Measurements from ENCODE around the gene SCIMP.
"Not testable (repeated sequence)": the region's sequence is repeated elsewhere in the genome, so short reads cannot be mapped to it uniquely, and the experiment has no call there.

The SCIMP gene

DNA sequence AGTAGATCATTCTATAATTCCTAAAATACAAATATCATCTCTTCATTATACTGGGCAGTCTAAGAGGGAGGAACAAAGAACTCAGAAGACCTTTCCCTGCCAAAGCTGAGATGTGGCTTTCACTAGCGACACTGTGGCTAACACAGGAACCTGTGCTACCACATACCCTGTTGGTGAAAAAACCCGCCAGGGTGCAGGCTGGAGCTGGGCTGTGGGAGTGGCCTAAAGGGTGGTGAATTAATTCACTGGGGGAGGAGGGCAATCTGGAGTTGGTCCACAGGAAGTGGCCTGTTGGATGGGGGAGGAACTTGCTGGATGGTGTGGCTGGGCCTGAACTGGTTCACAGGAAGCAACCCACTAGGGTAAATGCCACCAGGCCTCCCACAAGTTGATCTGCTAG, 50.4 kb downstream of the SCIMP start:
- no peak for DNase-seq (ENCODE audit: low spot score)

DNA sequence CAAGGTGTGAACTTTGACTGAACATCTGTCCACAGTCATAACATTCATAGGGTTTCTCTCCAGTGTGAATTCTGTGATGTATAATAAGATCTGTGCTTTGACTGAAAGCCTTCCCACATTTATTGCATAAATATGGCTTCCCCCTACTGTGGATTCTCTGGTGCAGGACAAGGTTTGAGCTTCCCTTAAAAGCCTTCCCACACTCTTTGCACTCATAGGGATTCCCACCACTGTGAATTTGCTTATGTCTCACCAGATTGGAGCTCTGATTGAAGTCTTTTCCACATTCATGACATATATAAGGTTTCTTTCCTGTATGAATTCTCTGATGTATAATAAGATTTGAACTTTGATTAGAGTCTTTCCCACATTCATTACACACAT, 51.3 kb downstream of the SCIMP start:
- no peak for DNase-seq (ENCODE audit: low spot score)

DNA sequence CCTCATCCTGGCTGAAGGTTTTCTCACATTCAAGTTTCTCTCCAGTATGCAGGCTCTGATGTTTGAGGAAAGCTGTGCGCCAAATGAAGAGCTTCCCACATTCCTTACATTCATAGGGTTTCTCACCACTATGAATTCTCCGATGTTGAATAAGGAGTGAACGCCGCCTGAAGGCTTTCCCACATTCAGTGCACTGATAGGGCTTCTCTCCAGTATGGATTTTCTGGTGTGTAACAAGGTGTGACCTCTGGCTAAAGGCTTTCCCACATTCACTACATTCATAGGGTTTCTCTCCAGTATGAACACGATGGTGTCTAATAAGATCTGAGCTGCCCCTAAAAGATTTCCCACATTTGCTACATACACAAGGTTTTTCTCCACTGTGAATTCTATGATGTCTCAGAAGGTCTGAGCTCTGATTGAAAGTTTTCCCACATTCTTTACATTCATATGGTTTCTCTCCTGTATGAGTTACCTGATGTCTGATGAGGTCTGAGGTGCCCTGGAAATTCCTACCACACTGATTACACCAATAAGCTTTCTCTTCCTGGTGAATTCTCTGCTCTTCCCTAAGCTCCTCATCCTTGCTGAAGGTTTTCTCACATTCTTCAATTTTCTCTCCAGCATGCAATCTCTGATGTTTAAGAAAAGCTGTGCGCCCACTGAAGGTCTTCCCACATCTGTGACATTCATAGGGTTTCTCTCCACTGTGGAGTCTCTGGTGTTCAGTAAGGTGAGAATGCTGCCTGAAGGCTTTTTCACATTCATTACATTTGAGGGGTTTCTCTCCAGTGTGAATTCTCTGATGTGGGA, 51.9 kb downstream of the SCIMP start:
- DNase-seq (ENCODE audit: low spot score): no peak

DNA sequence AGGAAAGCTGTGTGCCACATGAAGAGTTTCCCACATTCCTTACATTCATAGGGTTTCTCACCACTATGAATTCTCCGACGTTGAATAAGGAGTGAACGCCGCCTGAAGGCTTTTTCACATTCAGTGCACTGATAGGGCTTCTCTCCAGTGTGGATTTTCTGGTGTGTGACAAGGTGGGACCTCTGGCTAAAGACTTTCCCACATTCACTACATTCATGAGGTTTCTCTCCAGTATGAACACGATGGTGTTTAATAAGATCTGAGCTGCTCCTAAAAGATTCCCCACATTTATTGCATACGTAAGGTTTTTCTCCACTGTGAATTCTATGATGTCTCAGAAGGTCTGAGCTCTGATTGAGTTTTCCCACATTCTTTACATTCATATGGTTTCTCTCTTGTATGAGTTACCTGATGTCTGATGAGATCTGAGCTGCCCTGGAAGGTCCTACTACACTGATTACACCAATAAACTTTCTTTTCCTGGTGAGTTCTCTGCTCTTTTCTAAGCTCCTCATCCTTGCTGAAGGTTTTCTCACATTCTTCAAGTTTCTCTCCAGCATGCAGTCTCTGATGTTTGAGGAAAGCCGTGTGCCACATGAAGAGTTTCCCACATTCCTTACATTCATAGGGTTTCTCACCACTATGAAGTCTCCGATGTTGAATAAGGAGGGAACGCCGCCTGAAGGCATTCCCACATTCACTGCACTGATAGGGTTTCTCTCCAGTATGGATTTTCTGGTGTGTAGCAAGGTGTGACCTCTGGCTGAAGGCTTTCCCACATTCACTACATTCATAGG, 53.0 kb downstream of the SCIMP start:
- DNase-seq (ENCODE audit: low spot score): no peak

DNA sequence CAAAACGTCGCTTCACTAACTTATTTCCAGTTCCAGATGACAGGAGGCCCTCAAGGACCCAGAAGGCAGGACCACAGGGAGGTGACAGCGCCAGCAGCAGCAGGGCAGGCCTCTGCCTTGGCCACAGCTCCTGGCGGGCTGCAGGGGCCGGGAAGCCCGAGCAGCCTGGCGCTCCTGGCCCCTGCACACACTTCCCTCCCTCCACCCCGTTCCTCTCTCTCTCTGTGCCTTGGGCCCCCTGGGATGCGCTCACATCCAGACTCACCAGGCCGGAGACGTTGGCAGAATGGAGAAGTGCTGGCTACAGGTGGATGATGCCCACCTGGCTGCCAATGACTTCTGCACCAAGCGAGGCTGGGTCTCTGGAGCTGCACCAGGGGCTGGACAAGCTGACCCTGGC, 55.7 kb downstream of the SCIMP start:
- DNase-seq (ENCODE audit: low spot score): no peak

DNA sequence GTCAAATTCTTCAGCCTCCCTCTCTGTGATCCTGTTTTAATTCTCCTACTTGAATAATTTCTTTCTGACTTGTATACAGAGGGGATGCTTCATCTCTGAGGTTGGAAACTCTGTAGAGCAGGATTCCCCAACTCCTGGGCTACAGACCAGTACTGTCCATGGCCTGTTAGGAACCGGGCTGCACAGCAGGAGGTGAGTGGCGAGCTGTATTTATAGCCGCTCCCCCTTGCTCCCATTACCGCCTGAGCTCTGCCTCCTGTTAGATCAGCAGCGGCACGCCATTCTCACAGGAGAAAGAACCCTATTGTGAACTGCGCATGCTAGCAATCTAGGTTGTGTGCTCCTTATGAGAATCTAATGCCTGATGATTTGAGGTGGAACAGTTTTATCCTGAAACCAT, 59.6 kb downstream of the SCIMP start:
- DNase-seq (ENCODE audit: low spot score): not testable (repeated sequence)

DNA sequence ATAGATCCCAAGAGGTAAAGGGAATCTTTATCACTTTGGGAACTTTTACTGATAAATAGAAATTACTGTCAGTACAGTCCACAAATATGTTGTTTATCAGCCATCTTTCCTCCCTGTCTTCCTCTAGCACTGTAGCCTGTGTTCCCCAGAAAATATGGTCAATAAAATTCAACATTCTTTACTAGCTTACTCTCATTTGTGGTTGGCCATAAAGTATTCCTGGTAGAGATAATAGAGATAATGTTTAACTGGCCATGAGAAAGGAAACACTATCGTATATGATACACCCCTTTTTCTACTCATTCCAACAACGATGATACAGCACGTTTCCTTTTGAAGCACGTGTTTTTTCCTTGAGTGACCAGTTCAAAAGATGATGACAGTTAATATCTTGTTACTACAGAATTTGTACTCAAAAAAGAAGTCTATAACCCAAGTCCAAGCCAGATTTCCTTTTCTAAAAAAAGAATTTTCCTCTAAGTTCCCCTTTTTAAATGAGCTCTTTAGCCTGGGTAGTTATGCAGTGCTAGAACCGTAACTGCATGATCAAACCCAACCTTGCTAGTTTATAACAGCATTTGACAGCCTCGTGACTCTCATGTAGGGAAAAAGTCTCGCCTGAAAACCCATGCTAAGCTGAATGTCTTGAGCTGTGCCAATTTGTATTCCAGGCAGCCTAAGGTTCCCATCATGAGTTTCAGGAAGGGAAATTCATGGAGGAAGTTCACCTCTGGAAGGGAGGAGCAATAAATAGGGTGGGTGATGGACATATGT, 68.7 kb downstream of the SCIMP start:
- DNase-seq (ENCODE audit: low spot score): peak; percentile 0

DNA sequence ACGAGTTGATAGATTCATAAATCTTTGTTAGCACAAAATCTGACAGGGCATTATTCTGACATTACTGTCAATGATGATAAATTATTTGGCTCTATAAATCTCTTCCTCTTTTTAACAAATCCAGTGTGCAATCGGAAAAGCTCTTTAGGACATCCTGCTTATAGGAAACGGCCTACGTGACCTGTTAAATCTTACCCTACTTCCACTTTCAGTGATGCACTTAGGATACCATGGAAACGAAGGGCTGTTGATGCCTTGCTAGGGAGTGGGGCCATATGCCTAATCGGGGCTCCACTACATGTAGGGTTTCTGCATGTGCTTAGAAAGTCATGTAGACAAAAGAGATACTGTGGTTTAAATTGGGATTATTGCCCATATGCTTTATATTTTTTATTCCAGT, 70.2 kb downstream of the SCIMP start:
- DNase-seq (ENCODE audit: low spot score): no peak

DNA sequence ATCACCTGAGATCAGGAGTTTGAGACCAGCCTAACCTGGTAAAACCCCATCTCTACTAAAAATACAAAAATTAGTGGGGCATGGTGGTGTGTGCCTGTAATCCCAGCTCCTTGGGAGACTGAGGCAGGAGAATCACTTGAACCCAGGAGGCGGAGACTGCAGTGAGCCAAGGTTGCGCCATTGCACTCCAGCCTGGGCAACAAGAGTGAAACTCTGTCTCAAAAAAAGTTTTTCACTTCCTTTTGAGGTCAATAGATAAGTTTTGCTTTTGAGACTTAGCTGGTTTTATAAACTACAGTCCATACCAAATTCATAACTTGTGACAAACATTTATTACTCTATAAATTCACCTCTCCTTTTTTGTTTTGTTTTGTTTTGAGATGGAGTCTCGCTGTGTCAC, 72.9 kb downstream of the SCIMP start:
- not testable (repeated sequence) for DNase-seq (ENCODE audit: low spot score)

DNA sequence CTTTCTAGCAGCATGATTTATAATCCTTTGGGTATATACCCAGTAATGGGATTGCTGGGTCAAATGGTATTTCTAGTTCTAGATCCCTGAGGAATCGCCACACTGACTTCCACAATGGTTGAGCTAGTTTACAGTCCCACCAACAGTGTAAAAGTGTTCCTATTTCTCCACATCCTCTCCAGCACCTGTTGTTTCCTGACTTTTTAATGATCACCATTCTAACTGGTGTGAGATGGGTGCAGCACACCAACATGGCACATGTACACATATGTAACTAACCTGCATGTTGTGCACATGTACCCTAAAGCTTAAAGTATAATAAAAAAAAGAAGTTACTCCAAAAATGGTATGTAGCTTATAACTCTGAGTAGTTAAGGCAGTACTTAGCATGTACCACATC, 74.0 kb downstream of the SCIMP start:
- not testable (repeated sequence) for DNase-seq (ENCODE audit: low spot score)

Measured in putamen (tissue), 1 donor.